ENCODE measurements around the gene IFI16. TPM values are rescaled to one million over a fixed set of nuclear protein-coding genes. Genes with fewer than 3 reads are reported as not detected.

IFI16 gene
- total and polyA plus RNA-seq, 10 of the 15 experiments (the other 5 are each of a cell fraction or from before 2014, with no cell fraction given) = 120 to 375 (median 188) TPM

DNA sequence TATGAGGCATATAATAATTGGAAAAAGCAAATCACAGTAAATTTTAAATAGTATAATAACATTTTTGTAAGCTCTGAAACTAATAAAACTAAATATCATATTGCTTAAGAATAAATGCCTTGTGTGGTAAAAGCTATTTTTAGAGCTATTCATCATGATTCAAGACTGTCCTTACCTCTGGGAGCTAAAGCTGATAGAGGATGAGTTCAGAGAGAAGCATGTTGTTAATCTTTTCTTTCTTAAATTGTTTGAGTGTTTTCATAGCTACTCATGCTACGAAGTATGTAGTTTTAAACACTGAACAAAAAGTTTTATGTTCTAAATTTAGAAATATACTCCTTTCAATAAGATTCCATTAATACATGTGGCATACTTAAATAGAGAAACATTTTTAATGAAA is 30.5 kb downstream of the IFI16 start:
- RAD21 ChIA-PET (ENCODE audit: unreplicated experiment) = interaction anchor here (1.1 to 1.5 kb wide), 3 partner anchors 10 to 33 kb away, joined by 3 to 4 read pairs (median 3); no protein-coding TSS in a partner anchor
- intact Hi-C loops (cut with micrococcal nuclease; ENCODE audit: unreplicated experiment) = no loop called here
- SMC1A ChIA-PET (ENCODE audit: uncharacterized antibody, unreplicated experiment) = interaction anchor here (0.7 to 3.2 kb wide), 15 partner anchors 9 to 46 kb away, joined by 3 to 15 read pairs (median 4); partner anchors contain the start of genes AIM2 and IFI16
- Histone ChIP-seq H3K9me3 (replicated peaks; ENCODE audit: control insufficient read depth, insufficient read depth, low read length) (no peaks in the 10 kb centered on the region), H3K27ac (ENCODE audit: control insufficient read depth, insufficient read depth) (no peak overlapping the region), H3K4me1 (ENCODE audit: control insufficient read depth, insufficient read depth, low read length) (no peaks in the 10 kb centered on the region), H3K36me3 (ENCODE audit: control insufficient read depth in 2 of 2, insufficient read depth in 2 of 2, low read length in 1 of 2) (peaks cover 2 to 40% of the 10 kb centered on the region in 2 experiments), H3K4me3 (no peak overlapping the region), H3K9ac (ENCODE audit: control insufficient read depth, insufficient read depth, low read length) (no peak overlapping the region), H4K20me1 (ENCODE audit: control insufficient read depth, insufficient read depth) (no peaks in the 10 kb centered on the region), H2AFZ (ENCODE audit: control insufficient read depth, low read depth, low read length) (no peak overlapping the region), H3K79me2 (ENCODE audit: control insufficient read depth, insufficient read depth, low read length) (peaks cover 13% of the 10 kb centered on the region), H3K4me2 (ENCODE audit: control insufficient read depth, insufficient read depth) (no peak overlapping the region), H3K27me3 (replicated peaks in 1 of 2; ENCODE audit: control insufficient read depth in 2 of 2, insufficient read depth in 2 of 2, low read length in 1 of 2) (no peaks in the 10 kb centered on the region)
- no peak for ATAC-seq
- no peak for DNase-seq (ENCODE audit: low read depth, low spot score)
- FAIRE-seq = no peak
- BruUV-seq (replicated peaks) = no TSS peak
- in situ Hi-C loops (cut with MboI) = loop anchor here (25.0 kb wide), 1 partner anchor 1297 kb away; the partner anchor contains the start of genes COPA and NCSTN
- POLR2A ChIA-PET = interaction anchor here (1.2 to 2.4 kb wide), 2 partner anchors 9 to 17 kb away, joined by 3 to 5 read pairs; no protein-coding TSS in a partner anchor
- CTCF ChIA-PET = interaction anchor here (0.8 to 1.6 kb wide), 7 partner anchors 11 to 48 kb away, joined by 3 to 5 read pairs (median 3); no protein-coding TSS in a partner anchor
- 100% methylated on average over 1 of the region's 1 CpG for WGBS (ENCODE audit: insufficient coverage, insufficient replicate concordance, low lambda C conversion rate, missing lambda C conversion rate)
- TF ChIP-seq SKIL (IDR thresholded peaks at IDR 0.05; ENCODE audit: low read depth, poor library complexity, severe bottlenecking) (no peak), NR2C2 (IDR thresholded peaks at IDR 0.05; ENCODE audit: borderline replicate concordance, control insufficient read depth, insufficient read length, low read depth) (no peak), ZBTB33 (IDR thresholded peaks at IDR 0.05) (no peak), NFIC (IDR thresholded peaks at IDR 0.05; ENCODE audit: low read depth, low read length) (no peak), TCF7 (IDR thresholded peaks at IDR 0.05; ENCODE audit: borderline replicate concordance) (no peak), HCFC1 (IDR thresholded peaks at IDR 0.05; ENCODE audit: low read length) (no peak), RB1 (IDR thresholded peaks at IDR 0.05; ENCODE audit: borderline replicate concordance) (no peak), SIX5 (IDR thresholded peaks at IDR 0.05; ENCODE audit: low read depth, low read length, severe bottlenecking) (no peak), ZNF217 (IDR thresholded peaks at IDR 0.05) (no peak), YY1 (IDR thresholded peaks at IDR 0.05; ENCODE audit: low read depth, low read length) (no peak), RCOR1 (conservative IDR thresholded peaks at IDR 0.05; ENCODE audit: low read depth, low read length) (no peak), MYC (IDR thresholded peaks at IDR 0.05; ENCODE audit: insufficient read depth, insufficient read length, insufficient replicate concordance, low read length, severe bottlenecking) (no peak), POLR2A (IDR thresholded peaks at IDR 0.05; ENCODE audit: low read depth, low read length) (no peak)
- TF ChIP-seq, protein P1, sequence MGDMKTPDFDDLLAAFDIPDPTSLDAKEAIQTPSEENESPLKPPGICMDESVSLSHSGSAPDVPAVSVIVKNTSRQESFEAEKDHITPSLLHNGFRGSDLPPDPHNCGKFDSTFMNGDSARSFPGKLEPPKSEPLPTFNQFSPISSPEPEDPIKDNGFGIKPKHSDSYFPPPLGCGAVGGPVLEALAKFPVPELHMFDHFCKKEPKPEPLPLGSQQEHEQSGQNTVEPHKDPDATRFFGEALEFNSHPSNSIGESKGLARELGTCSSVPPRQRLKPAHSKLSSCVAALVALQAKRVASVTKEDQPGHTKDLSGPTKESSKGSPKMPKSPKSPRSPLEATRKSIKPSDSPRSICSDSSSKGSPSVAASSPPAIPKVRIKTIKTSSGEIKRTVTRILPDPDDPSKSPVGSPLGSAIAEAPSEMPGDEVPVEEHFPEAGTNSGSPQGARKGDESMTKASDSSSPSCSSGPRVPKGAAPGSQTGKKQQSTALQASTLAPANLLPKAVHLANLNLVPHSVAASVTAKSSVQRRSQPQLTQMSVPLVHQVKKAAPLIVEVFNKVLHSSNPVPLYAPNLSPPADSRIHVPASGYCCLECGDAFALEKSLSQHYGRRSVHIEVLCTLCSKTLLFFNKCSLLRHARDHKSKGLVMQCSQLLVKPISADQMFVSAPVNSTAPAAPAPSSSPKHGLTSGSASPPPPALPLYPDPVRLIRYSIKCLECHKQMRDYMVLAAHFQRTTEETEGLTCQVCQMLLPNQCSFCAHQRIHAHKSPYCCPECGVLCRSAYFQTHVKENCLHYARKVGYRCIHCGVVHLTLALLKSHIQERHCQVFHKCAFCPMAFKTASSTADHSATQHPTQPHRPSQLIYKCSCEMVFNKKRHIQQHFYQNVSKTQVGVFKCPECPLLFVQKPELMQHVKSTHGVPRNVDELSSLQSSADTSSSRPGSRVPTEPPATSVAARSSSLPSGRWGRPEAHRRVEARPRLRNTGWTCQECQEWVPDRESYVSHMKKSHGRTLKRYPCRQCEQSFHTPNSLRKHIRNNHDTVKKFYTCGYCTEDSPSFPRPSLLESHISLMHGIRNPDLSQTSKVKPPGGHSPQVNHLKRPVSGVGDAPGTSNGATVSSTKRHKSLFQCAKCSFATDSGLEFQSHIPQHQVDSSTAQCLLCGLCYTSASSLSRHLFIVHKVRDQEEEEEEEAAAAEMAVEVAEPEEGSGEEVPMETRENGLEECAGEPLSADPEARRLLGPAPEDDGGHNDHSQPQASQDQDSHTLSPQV (IDR thresholded peaks at IDR 0.05) = no peak
- TF ChIP-seq, protein P2, sequence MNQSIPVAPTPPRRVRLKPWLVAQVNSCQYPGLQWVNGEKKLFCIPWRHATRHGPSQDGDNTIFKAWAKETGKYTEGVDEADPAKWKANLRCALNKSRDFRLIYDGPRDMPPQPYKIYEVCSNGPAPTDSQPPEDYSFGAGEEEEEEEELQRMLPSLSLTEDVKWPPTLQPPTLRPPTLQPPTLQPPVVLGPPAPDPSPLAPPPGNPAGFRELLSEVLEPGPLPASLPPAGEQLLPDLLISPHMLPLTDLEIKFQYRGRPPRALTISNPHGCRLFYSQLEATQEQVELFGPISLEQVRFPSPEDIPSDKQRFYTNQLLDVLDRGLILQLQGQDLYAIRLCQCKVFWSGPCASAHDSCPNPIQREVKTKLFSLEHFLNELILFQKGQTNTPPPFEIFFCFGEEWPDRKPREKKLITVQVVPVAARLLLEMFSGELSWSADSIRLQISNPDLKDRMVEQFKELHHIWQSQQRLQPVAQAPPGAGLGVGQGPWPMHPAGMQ (IDR thresholded peaks at IDR 0.05; ENCODE audit: borderline replicate concordance) = no peak
